Skeletal muscle cell (primary cell): Measurements from ENCODE around the gene C16orf96.

Experiments used
- DNase-seq: peaks from one replicate; pipeline ENCODE4 v3.0.0-alpha.2; 2010; ENCODE audit warnings: low read depth
- H3K4me3 ChIP-seq: 2 replicates; pipeline ENCODE4 v1.5.1; 2011; ENCODE audit warnings: low read depth, mild to moderate bottlenecking, control low read depth, low read length, moderate library complexity

C16orf96 gene

GRCh38 chr16:4634768-4635167, 78.6 kb downstream of the C16orf96 start:
- no peak for DNase-seq
- H3K4me3 ChIP-seq, result no peak overlapping the region

GRCh38 chr16:4636196-4636595, 80.1 kb downstream of the C16orf96 start:
- no peak overlapping the region for H3K4me3 ChIP-seq
- no peak for DNase-seq

GRCh38 chr16:4637501-4638166, 81.5 kb downstream of the C16orf96 start:
- no peak for DNase-seq
- H3K4me3 ChIP-seq, result no peak overlapping the region

DNA sequence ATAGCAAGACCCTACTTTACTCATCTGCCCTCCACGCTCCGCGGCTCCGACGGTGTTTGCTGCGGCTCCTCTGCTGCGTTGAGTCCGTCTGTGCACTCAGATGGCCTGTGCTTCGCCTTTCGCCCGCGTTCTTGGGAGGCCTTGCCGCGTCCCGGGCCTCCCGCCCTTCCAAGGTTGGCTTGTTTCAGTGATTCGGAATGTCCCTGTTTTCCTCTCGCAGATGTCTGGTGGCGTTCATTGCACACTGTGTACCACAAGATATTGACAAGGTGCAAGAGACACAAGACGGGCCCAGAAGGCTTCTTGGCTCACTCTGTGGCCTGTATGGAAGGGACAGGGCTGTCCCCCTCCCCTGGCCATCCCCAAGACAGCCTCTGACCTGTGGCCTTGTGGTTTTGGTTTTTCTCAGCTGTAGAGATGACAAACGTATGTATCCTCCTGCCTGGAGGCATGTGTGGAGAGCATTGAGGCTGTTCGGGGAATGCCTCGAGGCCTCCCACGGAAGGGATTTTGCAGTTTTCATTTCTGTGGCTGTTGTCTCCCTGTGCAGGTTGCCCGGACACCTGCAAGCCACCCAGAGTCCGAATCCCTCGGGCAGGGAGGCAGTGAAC, 83.9 kb downstream of the C16orf96 start:
- no peak overlapping the region for H3K4me3 ChIP-seq
- no peak for DNase-seq

DNA sequence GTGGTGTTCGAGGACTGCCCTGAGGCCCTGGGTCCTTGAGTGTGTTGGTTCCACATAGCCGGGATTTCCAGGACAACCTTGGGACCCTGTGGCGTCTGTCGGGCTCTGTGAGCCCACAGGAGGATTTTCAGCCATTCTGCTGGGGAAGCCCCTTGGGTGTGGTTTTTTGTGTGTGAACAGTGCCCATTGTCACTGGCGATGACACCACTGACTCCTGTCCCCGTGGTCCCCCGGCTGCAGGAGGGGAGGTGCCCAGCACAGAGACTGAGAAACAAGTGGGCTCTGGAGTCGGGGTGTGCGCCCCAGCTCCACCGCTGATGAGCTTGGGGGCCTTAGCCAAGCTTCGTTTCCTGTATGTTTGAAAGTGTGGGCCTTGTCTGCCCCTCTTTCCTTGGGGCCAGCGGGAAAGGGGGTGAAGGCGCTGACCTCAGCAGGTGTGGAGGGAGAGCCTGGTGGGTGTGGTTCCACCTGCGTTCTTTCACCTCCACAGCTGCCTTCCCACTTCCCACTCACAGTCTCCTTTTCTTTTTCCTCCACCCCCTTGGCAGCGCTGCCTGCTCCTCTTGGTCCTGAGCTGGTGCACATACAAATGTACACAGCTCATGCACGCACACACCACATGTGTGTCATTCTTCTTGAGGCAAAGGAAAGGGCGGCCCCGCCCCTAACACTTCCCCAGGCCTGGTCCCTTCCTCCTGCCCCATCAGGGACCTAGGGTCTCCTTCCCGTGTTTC, 84.6 kb downstream of the C16orf96 start:
- no peak for DNase-seq
- H3K4me3 ChIP-seq, result no peak overlapping the region

- no peak for DNase-seq
Measured at GRCh38 chr16:4641306-4641687, 85.2 kb downstream of the C16orf96 start.

DNA sequence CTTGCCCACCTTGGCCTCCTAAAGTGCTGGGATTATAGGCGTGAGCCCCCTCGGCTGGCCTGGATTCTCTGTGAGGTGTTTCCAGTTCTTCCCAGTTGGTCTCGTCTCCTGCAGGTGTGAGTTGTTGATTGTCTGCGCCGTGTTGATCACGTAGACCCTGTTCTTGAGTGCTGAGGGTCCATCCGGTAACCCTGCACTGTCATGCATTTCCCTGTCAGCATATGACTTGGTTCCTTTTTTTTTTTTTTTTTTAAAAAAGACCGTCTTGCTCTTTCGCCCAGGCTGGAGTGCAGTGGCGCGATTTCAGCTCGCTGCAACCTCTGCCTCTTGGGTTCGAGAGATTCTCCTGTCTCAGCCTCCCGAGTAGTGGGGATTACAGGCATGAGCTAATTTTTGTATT, 85.8 kb downstream of the C16orf96 start:
- no peak for DNase-seq
- H3K4me3 ChIP-seq, result no peak overlapping the region

More at GRCh38 chr16:4641306-4641687, 85.2 kb downstream of the C16orf96 start:
- no peak overlapping the region for H3K4me3 ChIP-seq

GRCh38 chr16:4646773-4647643, 90.9 kb downstream of the C16orf96 start:
- H3K4me3 ChIP-seq, result no peak overlapping the region
- DNase-seq, result no peak

DNA sequence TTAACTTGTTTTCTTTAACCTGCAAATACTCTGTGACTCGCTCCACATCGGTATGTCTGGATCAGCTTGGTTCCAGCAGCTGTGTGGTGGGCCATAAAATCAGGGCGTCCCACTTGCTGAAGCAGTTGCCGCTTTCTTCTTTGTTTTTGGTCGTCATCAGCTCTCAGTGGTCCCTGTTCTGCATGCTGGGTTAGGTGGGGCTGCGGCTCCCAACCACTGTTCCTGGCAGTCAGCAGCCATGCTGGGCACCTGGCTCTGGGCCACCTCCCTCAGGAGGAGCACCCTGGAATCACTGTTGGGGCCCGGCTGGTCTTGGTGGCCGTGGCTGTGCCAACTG, 91.5 kb downstream of the C16orf96 start:
- no peak for DNase-seq
- H3K4me3 ChIP-seq, result no peak overlapping the region

GRCh38 chr16:4648917-4649316, 92.8 kb downstream of the C16orf96 start:
- H3K4me3 ChIP-seq, result no peak overlapping the region
- DNase-seq, result no peak

- H3K4me3 ChIP-seq, result no peak overlapping the region
- DNase-seq, result no peak
Measured at GRCh38 chr16:4649744-4650442, 93.8 kb downstream of the C16orf96 start.
